Stomach (tissue), 9 donors: ENCODE measurements around the gene DYNC1H1. TPM values are rescaled to one million over a fixed set of nuclear protein-coding genes. Genes with fewer than 3 reads are reported as not detected.

Experiments used
- DNase-seq, 2 donors: peaks; one replicate each; pipeline versions ENCODE4 v3.0.0 to v3.0.0-alpha.2; 2013 to 2019
- H3K27ac ChIP-seq, 5 donors: fragments of 200-600 bp in 4 of 5; sonication (generic) in 4 of 5; one replicate each; pipeline ENCODE4 v1.5.1; 2013 to 2019; ENCODE audit warnings: mild to moderate bottlenecking in 1 of 5, moderate library complexity in 1 of 5
- H3K27me3 ChIP-seq, 3 donors: fragments of 200-600 bp; sonication (generic); one replicate each; pipeline ENCODE4 v1.5.1; 2017 to 2019; ENCODE audit warnings: mixed run types in 1 of 3
- H3K36me3 ChIP-seq, 4 donors: fragments of 200-600 bp; sonication (generic); 1 replicate in 3 of 4; 2 replicates in 1 of 4; pipeline ENCODE4 v1.5.1; 2016 to 2019
- H3K4me1 ChIP-seq, 4 donors: fragments of 200-600 bp; sonication (generic); one replicate each; pipeline ENCODE4 v1.5.1; 2016 to 2019
- H3K4me3 ChIP-seq, 4 donors: fragments of 200-600 bp; sonication (generic) in 3 of 4; one replicate each; pipeline ENCODE4 v1.5.1; 2016 to 2019; ENCODE audit warnings: mild to moderate bottlenecking in 1 of 4
- H3K9me3 ChIP-seq, 4 donors: fragments of 200-600 bp; sonication (generic); one replicate each; pipeline ENCODE4 v1.5.1; 2016 to 2019
- EP300 ChIP-seq: sonication (generic); formaldehyde crosslinking; IDR thresholded peaks from one replicate; pipeline ENCODE4 v1.6.1; 2017; ENCODE audit warnings: antibody characterized with exemption
- POLR2A ChIP-seq, 4 donors: fragments of 450-650 bp; IDR thresholded peaks; one replicate each; pipeline ENCODE4 v1.6.1; 2016; ENCODE audit warnings: antibody characterized with exemption in 4 of 4, control low read depth in 2 of 4, mild to moderate bottlenecking in 1 of 4, moderate library complexity in 1 of 4
- POLR2AphosphoS5 ChIP-seq, 3 donors: sonication (generic); formaldehyde crosslinking; IDR thresholded peaks; one replicate each; pipeline ENCODE4 v1.6.1; 2016; ENCODE audit warnings: antibody characterized with exemption in 3 of 3
- WGBS, 5 donors: extraction: QIAGEN DNeasy Blood & Tissue Kit in 3 of 5; methylation state at CpG; one replicate each; pipeline versions ENCODE4 v1.1.5 to v1.1.7; 2013 to 2018; 5-methylcytosine and 5-hydroxymethylcytosine counted together
- intact Hi-C: fragments of 100-400 bp; cut with DNase I; formaldehyde crosslinking; loops from one replicate; pipeline ENCODE4 v1.15.1; 2023; ENCODE audit warnings: low total_unique reads
- polyA plus RNA-seq, 3 donors: library from polyadenylated mRNA; stranded (reverse); fragments of 200-250 nt; gene quantifications; one replicate each; pipeline ENCODE4 v1.2.3, GENCODE V29; 2013
- total RNA-seq, 5 donors: library from RNA; depleted of rRNA; stranded (reverse); fragments of >200 nt; gene quantifications; one replicate each; pipeline versions ENCODE4 v1.1.0 to v1.2.3, GENCODE V29; 2014 to 2016
- TF ChIP-seq, protein P1 (sequence below), 7 experiments: fragments of 450-650 bp in 4 of 7; fragments of 200-600 bp in 3 of 7; sonication (generic) in 3 of 7; IDR thresholded peaks; one replicate each; pipeline ENCODE4 v1.5.1; 2016 to 2019; ENCODE audit warnings: antibody characterized with exemption in 7 of 7, control low read depth in 2 of 7, mild to moderate bottlenecking in 1 of 7
- donor health status: healthy with polysubstance abuse.
- donor health status: Bipolar disorder and iron deficiency.
- donor health status: healthy.

The DYNC1H1 gene
- total and polyA plus RNA-seq, 8 donors: 52.9 to 651 (median 332) TPM

GRCh38 chr14:102027951-102028350 is 63.6 kb downstream of the DYNC1H1 start:
- no peak overlapping the region for H3K27ac ChIP-seq
- TF ChIP-seq EP300 (no peak), POLR2AphosphoS5 (IDR thresholded peaks at IDR 0.05) (no peak), POLR2A (IDR thresholded peaks at IDR 0.05) (no peak)
- TF ChIP-seq, protein P1, sequence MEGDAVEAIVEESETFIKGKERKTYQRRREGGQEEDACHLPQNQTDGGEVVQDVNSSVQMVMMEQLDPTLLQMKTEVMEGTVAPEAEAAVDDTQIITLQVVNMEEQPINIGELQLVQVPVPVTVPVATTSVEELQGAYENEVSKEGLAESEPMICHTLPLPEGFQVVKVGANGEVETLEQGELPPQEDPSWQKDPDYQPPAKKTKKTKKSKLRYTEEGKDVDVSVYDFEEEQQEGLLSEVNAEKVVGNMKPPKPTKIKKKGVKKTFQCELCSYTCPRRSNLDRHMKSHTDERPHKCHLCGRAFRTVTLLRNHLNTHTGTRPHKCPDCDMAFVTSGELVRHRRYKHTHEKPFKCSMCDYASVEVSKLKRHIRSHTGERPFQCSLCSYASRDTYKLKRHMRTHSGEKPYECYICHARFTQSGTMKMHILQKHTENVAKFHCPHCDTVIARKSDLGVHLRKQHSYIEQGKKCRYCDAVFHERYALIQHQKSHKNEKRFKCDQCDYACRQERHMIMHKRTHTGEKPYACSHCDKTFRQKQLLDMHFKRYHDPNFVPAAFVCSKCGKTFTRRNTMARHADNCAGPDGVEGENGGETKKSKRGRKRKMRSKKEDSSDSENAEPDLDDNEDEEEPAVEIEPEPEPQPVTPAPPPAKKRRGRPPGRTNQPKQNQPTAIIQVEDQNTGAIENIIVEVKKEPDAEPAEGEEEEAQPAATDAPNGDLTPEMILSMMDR (IDR thresholded peaks at IDR 0.05): no peak
- H3K27me3 ChIP-seq: no peaks in the 10 kb centered on the region
- WGBS, 5 donors: 90 to 94% (median 92%) methylated on average over 6 of the region's 6 CpGs
- no peak overlapping the region for H3K4me3 ChIP-seq
- no peaks in the 10 kb centered on the region for H3K9me3 ChIP-seq
- H3K36me3 ChIP-seq: peaks cover 90 to 100% (median 100%) of the 10 kb centered on the region in 4 donors
- intact Hi-C loops: no loop called here
- H3K4me1 ChIP-seq: no peaks in the 10 kb centered on the region
- DNase-seq: no peak

- H3K4me1 ChIP-seq: no peaks in the 10 kb centered on the region
Observed at GRCh38 chr14:102028733-102029132, 64.4 kb downstream of the DYNC1H1 start.

GRCh38 chr14:102029956-102030355 is 65.6 kb downstream of the DYNC1H1 start:
- intact Hi-C loops: no loop called here
- H3K4me1 ChIP-seq: no peaks in the 10 kb centered on the region
- no peak for DNase-seq
- H3K9me3 ChIP-seq: no peaks in the 10 kb centered on the region
- WGBS, 5 donors: 58 to 75% (median 64%) methylated on average over 2 of the region's 2 CpGs
- TF ChIP-seq EP300 (no peak), POLR2A (IDR thresholded peaks at IDR 0.05) (no peak), POLR2AphosphoS5 (IDR thresholded peaks at IDR 0.05) (no peak)
- TF ChIP-seq, protein P1 (IDR thresholded peaks at IDR 0.05): no peak
- no peaks in the 10 kb centered on the region for H3K27me3 ChIP-seq
- H3K4me3 ChIP-seq: no peak overlapping the region
- H3K27ac ChIP-seq: no peak overlapping the region
- peaks cover 90 to 100% (median 100%) of the 10 kb centered on the region in 4 donors for H3K36me3 ChIP-seq

More at GRCh38 chr14:102028733-102029132, 64.4 kb downstream of the DYNC1H1 start:
- WGBS, 5 donors: 65 to 81% (median 72%) methylated on average over 3 of the region's 3 CpGs
- no peaks in the 10 kb centered on the region for H3K9me3 ChIP-seq
- H3K27ac ChIP-seq: no peak overlapping the region
- no peak overlapping the region for H3K4me3 ChIP-seq
- TF ChIP-seq POLR2AphosphoS5 (IDR thresholded peaks at IDR 0.05) (no peak), POLR2A (IDR thresholded peaks at IDR 0.05) (no peak), EP300 (no peak)
- TF ChIP-seq, protein P1 (IDR thresholded peaks at IDR 0.05): no peak
- H3K36me3 ChIP-seq: peaks cover 90 to 100% (median 100%) of the 10 kb centered on the region in 4 donors
- H3K27me3 ChIP-seq: no peaks in the 10 kb centered on the region
- intact Hi-C loops: no loop called here
- peak in 1 of 2 donors; percentile 66 for DNase-seq

DNA sequence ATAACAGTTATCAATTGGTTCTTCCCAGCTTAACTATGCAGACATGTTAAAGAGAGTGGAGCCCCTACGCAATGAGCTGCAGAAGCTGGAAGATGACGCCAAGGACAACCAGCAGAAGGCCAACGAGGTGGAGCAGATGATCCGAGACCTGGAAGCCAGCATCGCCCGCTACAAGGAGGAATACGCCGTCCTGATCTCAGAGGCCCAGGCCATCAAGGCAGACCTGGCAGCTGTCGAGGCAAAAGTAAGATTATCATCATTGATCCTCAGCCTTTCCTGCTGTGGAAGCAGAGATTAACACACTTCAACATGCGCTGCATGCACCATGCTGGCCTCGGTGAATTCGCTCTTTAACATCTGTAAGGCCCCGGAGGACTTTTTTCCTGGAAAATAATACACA is 68.9 kb downstream of the DYNC1H1 start:
- no peaks in the 10 kb centered on the region for H3K9me3 ChIP-seq
- DNase-seq: no peak
- no peaks in the 10 kb centered on the region for H3K27me3 ChIP-seq
- H3K4me1 ChIP-seq: no peaks in the 10 kb centered on the region
- intact Hi-C loops: no loop called here
- WGBS, 5 donors: 91 to 96% (median 95%) methylated on average over 13 of the region's 13 CpGs
- peaks cover 100% of the 10 kb centered on the region in 4 donors for H3K36me3 ChIP-seq
- no peak overlapping the region for H3K4me3 ChIP-seq
- no peak overlapping the region for H3K27ac ChIP-seq
- no peak for TF ChIP-seq POLR2AphosphoS5 (IDR thresholded peaks at IDR 0.05)
- no peak for TF ChIP-seq EP300
- TF ChIP-seq POLR2A (IDR thresholded peaks at IDR 0.05): no peak
- TF ChIP-seq, protein P1 (IDR thresholded peaks at IDR 0.05): no peak
